Calu3 (cell line): Measurements from ENCODE around the gene KIAA1958. TPM values are rescaled to one million over a fixed set of nuclear protein-coding genes. Genes with fewer than 3 reads are reported as not detected.

Experiments
- BruUV-seq: library from RNA; stranded (reverse); fragments of 400-500 nt; replicated peaks from 2 replicates; lab custom pipeline; 2021; lab: Mats Ljungman, UMichigan
- CTCF ChIA-PET: fragments of 300-600 bp; sonication (Branson Sonifier 250); formaldehyde crosslinking; loops from one replicate; lab custom pipeline; 2022; ENCODE audit warnings: antibody characterized with exemption; lab: Charles Lee
- DNase-seq: peaks from one replicate; pipeline ENCODE4 v3.0.0; 2022
- H3K27ac Mint-ChIP-seq: one replicate; pipeline ENCODE4 v1.8.0; 2022; ENCODE audit warnings: mixed read lengths; ENCODE audit not compliant: unreplicated experiment
- H3K27me3 Mint-ChIP-seq: one replicate; pipeline ENCODE4 v1.8.0; 2022; ENCODE audit warnings: mixed read lengths; ENCODE audit not compliant: unreplicated experiment
- H3K36me3 Mint-ChIP-seq: one replicate; pipeline ENCODE4 v1.8.0; 2022; ENCODE audit warnings: mild to moderate bottlenecking, moderate library complexity, mixed read lengths; ENCODE audit not compliant: insufficient read depth, unreplicated experiment
- H3K4me1 Mint-ChIP-seq: one replicate; pipeline ENCODE4 v1.8.0; 2022; ENCODE audit warnings: mild to moderate bottlenecking, low read depth, mixed read lengths; ENCODE audit not compliant: unreplicated experiment
- H3K4me3 Mint-ChIP-seq: one replicate; pipeline ENCODE4 v1.8.0; 2022; ENCODE audit warnings: mild to moderate bottlenecking, low read depth, moderate library complexity, mixed read lengths; ENCODE audit not compliant: unreplicated experiment
- H3K9me3 Mint-ChIP-seq: one replicate; pipeline ENCODE4 v1.8.0; 2022; ENCODE audit warnings: low read depth, mixed read lengths; ENCODE audit not compliant: unreplicated experiment
- CTCF ChIP-seq: fragments of 200-600 bp; IDR thresholded peaks from one replicate; pipeline ENCODE4 v1.8.0; 2022; ENCODE audit warnings: antibody characterized with exemption; ENCODE audit not compliant: unreplicated experiment
- intact Hi-C: fragments of 100-400 bp; cut with micrococcal nuclease; formaldehyde crosslinking; loops from one replicate; pipeline ENCODE4 v1.10.0; 2022; ENCODE audit not compliant: unreplicated experiment
- total RNA-seq: library from RNA; stranded (reverse); gene quantifications from 2 replicates; pipeline ENCODE4 v1.2.3, GENCODE V29; 2022

KIAA1958 gene
- total RNA-seq, 1 experiment from 2014 or later: 13.0 TPM

- Mint-ChIP-seq H3K4me3 (no peak overlapping the region), H3K36me3 (no peaks in the 10 kb centered on the region), H3K9me3 (no peaks in the 10 kb centered on the region), H3K27me3 (no peaks in the 10 kb centered on the region), H3K4me1 (no peaks in the 10 kb centered on the region), H3K27ac (no peak overlapping the region)
- intact Hi-C loops: loop anchor here (5.0 kb wide), 1 partner anchor 104 kb away; no protein-coding TSS in a partner anchor
- no TSS peak for BruUV-seq
- CTCF ChIA-PET: interaction anchor here (0.5 kb wide), 1 partner anchor 116 kb away, joined by 3 read pairs; the partner anchor contains the start of gene INIP
- no peak for TF ChIP-seq CTCF
- no peak for DNase-seq
Observed at GRCh38 chr9:112601636-112602035, 115.0 kb downstream of the KIAA1958 start.

GRCh38 chr9:112604790-112605189 lies 118.2 kb downstream of the KIAA1958 start:
- CTCF ChIA-PET: no interaction called here
- no peaks in the 10 kb centered on the region for H3K9me3 Mint-ChIP-seq
- no peaks in the 10 kb centered on the region for H3K36me3 Mint-ChIP-seq
- no peaks in the 10 kb centered on the region for H3K27me3 Mint-ChIP-seq
- no peaks in the 10 kb centered on the region for H3K4me1 Mint-ChIP-seq
- no peak for DNase-seq
- BruUV-seq: no TSS peak
- no peak overlapping the region for H3K4me3 Mint-ChIP-seq
- TF ChIP-seq CTCF: no peak
- intact Hi-C loops: loop anchor here (5.0 kb wide), 1 partner anchor 107 kb away; no protein-coding TSS in a partner anchor
- H3K27ac Mint-ChIP-seq: no peak overlapping the region

- H3K27me3 Mint-ChIP-seq: no peaks in the 10 kb centered on the region
- no TSS peak for BruUV-seq
- DNase-seq: no peak
- no peaks in the 10 kb centered on the region for H3K36me3 Mint-ChIP-seq
- H3K4me1 Mint-ChIP-seq: no peaks in the 10 kb centered on the region
- intact Hi-C loops: no loop called here
- H3K4me3 Mint-ChIP-seq: no peak overlapping the region
- CTCF ChIA-PET: no interaction called here
- H3K9me3 Mint-ChIP-seq: no peaks in the 10 kb centered on the region
- H3K27ac Mint-ChIP-seq: no peak overlapping the region
- TF ChIP-seq CTCF: no peak
Observed at GRCh38 chr9:112605518-112605917, 118.9 kb downstream of the KIAA1958 start.

DNA sequence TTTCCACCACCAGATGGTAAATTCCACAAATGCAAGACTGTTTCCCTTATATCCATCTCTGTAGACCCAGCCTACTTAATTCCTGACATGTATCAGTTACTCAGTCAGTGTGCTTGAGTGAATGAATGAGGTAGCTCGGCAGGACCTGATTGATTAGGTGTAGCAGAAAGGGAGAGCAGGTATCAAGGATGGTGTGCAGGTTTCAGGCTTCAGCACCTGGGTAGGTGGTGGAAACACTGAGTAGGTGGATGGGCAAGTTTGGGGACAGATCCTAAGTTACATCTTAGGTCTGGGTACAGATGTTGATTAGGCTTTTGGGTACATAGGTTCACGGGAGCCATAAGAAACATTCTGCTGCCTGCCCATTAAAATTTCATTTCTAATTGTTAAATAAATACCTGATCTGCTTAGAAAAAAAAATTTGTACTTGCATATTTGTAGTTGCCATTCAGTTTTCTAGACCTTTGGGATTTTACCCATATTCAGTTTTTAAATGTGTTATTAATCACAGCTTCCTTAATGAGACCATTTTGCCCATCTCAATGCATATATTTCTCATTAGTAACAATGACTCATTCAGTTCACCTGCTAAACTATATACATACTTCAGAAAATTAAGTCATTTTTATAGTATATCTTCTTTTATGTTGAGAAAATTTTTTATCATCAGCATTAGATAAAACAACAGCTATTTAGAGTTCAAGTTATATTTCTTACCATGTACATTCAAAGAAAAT lies 119.5 kb downstream of the KIAA1958 start:
- no peak overlapping the region for H3K27ac Mint-ChIP-seq
- no peaks in the 10 kb centered on the region for H3K36me3 Mint-ChIP-seq
- H3K27me3 Mint-ChIP-seq: no peaks in the 10 kb centered on the region
- CTCF ChIA-PET: no interaction called here
- intact Hi-C loops: no loop called here
- H3K4me1 Mint-ChIP-seq: no peaks in the 10 kb centered on the region
- no peaks in the 10 kb centered on the region for H3K9me3 Mint-ChIP-seq
- no peak for DNase-seq
- no peak for TF ChIP-seq CTCF
- BruUV-seq: no TSS peak
- H3K4me3 Mint-ChIP-seq: no peak overlapping the region
